IMR-90 (cell line): Measurements from ENCODE around the gene FIS1.

Experiments
- BHLHE40 ChIP-seq: fragments of 150-350 bp; IDR thresholded peaks from 2 replicates; pipeline ENCODE4 v1.6.1; 2016; ENCODE audit warnings: mild to moderate bottlenecking, low read depth, low read length
- CTCF ChIP-seq: conservative IDR thresholded peaks from 2 replicates; pipeline ENCODE4 v1.5.1; 2012; ENCODE audit warnings: mild to moderate bottlenecking, low read depth, low read length, improper control_type of control experiment
- ELK1 ChIP-seq: fragments of 150-350 bp; IDR thresholded peaks from 2 replicates; pipeline ENCODE4 v1.6.1; 2016; ENCODE audit warnings: low read depth, mild to moderate bottlenecking, low read length, moderate library complexity, borderline replicate concordance
- MAFK ChIP-seq: IDR thresholded peaks from 2 replicates; pipeline ENCODE4 v1.6.1; 2012; ENCODE audit warnings: low read depth, low read length, improper control_type of control experiment
- MXI1 ChIP-seq: IDR thresholded peaks from 2 replicates; pipeline ENCODE4 v1.6.1; 2012; ENCODE audit warnings: low read depth, mild to moderate bottlenecking, low read length, moderate library complexity, borderline replicate concordance
- POLR2A ChIP-seq: IDR thresholded peaks from 2 replicates; pipeline ENCODE4 v1.6.1; 2012; ENCODE audit warnings: mild to moderate bottlenecking, low read depth, low read length
- SMC3 ChIP-seq: fragments of 150-350 bp; IDR thresholded peaks from 2 replicates; pipeline ENCODE4 v1.6.1; 2016; ENCODE audit warnings: low read depth, mild to moderate bottlenecking, antibody characterized with exemption, low read length, moderate library complexity
- USF2 ChIP-seq: fragments of 150-350 bp; IDR thresholded peaks from 2 replicates; pipeline ENCODE4 v1.6.1; 2017; ENCODE audit warnings: mild to moderate bottlenecking, antibody characterized with exemption, low read length, low read depth

- TF ChIP-seq CTCF: no peak
- TF ChIP-seq POLR2A: no peak
- TF ChIP-seq MAFK: no peak
- no peak for TF ChIP-seq ELK1
- no peak for TF ChIP-seq USF2
- no peak for TF ChIP-seq SMC3
- TF ChIP-seq BHLHE40: no peak
- TF ChIP-seq MXI1: no peak
Measured at GRCh38 chr7:101240226-101241014, 4.5 kb downstream of the FIS1 start.
